Activated CD4-positive, CD25-positive, alpha-beta regulatory T cell treated with anti-CD3 and anti-CD28 coated beads, Interleukin-2, amount 50 U/mL, for 16 hours (primary cell): Measurements from ENCODE around the gene FAM171A2.
"Not testable (repeated sequence)": the region's sequence is repeated elsewhere in the genome, so short reads cannot be mapped to it uniquely, and the experiment has no call there.

Experiments
- DNase-seq: peaks from one replicate; pipeline ENCODE4 v3.0.0-alpha.2; 2020; ENCODE audit warnings: low read depth, low spot score

FAM171A2 gene

GRCh38 chr17:44347206-44348055, 16.2 kb downstream of the FAM171A2 start:
- not testable (repeated sequence) for DNase-seq

GRCh38 chr17:44346064-44346844, 17.4 kb downstream of the FAM171A2 start:
- no peak for DNase-seq

GRCh38 chr17:44345454-44346026, 18.1 kb downstream of the FAM171A2 start:
- peak; percentile 25 for DNase-seq

- peak; percentile 66 for DNase-seq
Measured at GRCh38 chr17:44344939-44345453, 18.7 kb downstream of the FAM171A2 start, which contains the start of gene GRN. Gene GRN (plus strand): TSS chr17:44345302. CDS start chr17:44349165, 3,863 bp downstream.

GRCh38 chr17:44343510-44344209, 20.0 kb downstream of the FAM171A2 start:
- DNase-seq, result no peak

GRCh38 chr17:44340553-44340952, 23.1 kb downstream of the FAM171A2 start:
- not testable (repeated sequence) for DNase-seq

- DNase-seq, result no peak
Measured at GRCh38 chr17:44338702-44339101, 25.0 kb downstream of the FAM171A2 start.

- no peak for DNase-seq
Measured at GRCh38 chr17:44335968-44336367, 27.7 kb downstream of the FAM171A2 start.

GRCh38 chr17:44335564-44335963, 28.1 kb downstream of the FAM171A2 start:
- no peak for DNase-seq

- no peak for DNase-seq
Measured at GRCh38 chr17:44334727-44335126, 28.9 kb downstream of the FAM171A2 start.

- DNase-seq, result no peak
Measured at GRCh38 chr17:44334315-44334714, 29.3 kb downstream of the FAM171A2 start.

GRCh38 chr17:44333371-44333770, 30.3 kb downstream of the FAM171A2 start:
- DNase-seq, result no peak

GRCh38 chr17:44331249-44331760, 32.3 kb downstream of the FAM171A2 start:
- peak; percentile 47 for DNase-seq

GRCh38 chr17:44330263-44330662, 33.4 kb downstream of the FAM171A2 start:
- not testable (repeated sequence) for DNase-seq

- DNase-seq, result not testable (repeated sequence)
Measured at GRCh38 chr17:44329516-44329915, 34.1 kb downstream of the FAM171A2 start.

GRCh38 chr17:44327715-44328449, 35.8 kb downstream of the FAM171A2 start:
- no peak for DNase-seq

- peak; percentile 92 for DNase-seq
Measured at GRCh38 chr17:44326861-44327444, 36.7 kb downstream of the FAM171A2 start.

- peak; percentile 90 for DNase-seq
Measured at GRCh38 chr17:44324571-44325275, 38.9 kb downstream of the FAM171A2 start, which contains the start of gene SLC25A39. Gene SLC25A39 (minus strand): TSS chr17:44324823. CDS start chr17:44323562, 1,261 bp downstream.

GRCh38 chr17:44324092-44324570, 39.5 kb downstream of the FAM171A2 start:
- no peak for DNase-seq
